ENCODE results near the gene DGKD. TPM values are rescaled to one million over a fixed set of nuclear protein-coding genes. Genes with fewer than 3 reads are reported as not detected.

The DGKD gene
- total RNA-seq, 2 experiments from 2014 or later = 147 to 156 TPM

GRCh38 chr2:233414273-233414654 lies 60.0 kb downstream of the DGKD start:
- intact Hi-C loops (cut with DNase I, micrococcal nuclease) = no loop called here
- DNase-seq = no peak
- TF ChIP-seq, protein P1, sequence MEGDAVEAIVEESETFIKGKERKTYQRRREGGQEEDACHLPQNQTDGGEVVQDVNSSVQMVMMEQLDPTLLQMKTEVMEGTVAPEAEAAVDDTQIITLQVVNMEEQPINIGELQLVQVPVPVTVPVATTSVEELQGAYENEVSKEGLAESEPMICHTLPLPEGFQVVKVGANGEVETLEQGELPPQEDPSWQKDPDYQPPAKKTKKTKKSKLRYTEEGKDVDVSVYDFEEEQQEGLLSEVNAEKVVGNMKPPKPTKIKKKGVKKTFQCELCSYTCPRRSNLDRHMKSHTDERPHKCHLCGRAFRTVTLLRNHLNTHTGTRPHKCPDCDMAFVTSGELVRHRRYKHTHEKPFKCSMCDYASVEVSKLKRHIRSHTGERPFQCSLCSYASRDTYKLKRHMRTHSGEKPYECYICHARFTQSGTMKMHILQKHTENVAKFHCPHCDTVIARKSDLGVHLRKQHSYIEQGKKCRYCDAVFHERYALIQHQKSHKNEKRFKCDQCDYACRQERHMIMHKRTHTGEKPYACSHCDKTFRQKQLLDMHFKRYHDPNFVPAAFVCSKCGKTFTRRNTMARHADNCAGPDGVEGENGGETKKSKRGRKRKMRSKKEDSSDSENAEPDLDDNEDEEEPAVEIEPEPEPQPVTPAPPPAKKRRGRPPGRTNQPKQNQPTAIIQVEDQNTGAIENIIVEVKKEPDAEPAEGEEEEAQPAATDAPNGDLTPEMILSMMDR (IDR thresholded peaks at IDR 0.05) = no peak
- no peak overlapping the region for H3K4me3 ChIP-seq (ENCODE audit: low read length)
- Mint-ChIP-seq H3K27me3 (no peaks in the 10 kb centered on the region), H3K36me3 (ENCODE audit: low read depth) (peaks cover 21% of the 10 kb centered on the region), H3K9me3 (peaks cover 6% of the 10 kb centered on the region), H3K4me1 (ENCODE audit: low read depth) (peaks cover 98% of the 10 kb centered on the region), H3K27ac (peak overlapping the region; percentile 95), H3K4me3 (peak overlapping the region; percentile 21)
- no peaks in the 10 kb centered on the region for H3K9me3 ChIP-seq (ENCODE audit: control insufficient read depth in 1 of 2, insufficient read depth in 1 of 2, low read length in 2 of 2)
- no peak for ATAC-seq (ENCODE audit: poor library complexity)
- ChIA-PET POLR2A (interaction anchor here (1.0 to 2.0 kb wide), 2 partner anchors 10 to 29 kb away, joined by 5 to 7 read pairs; no protein-coding TSS in a partner anchor), CTCF (interaction anchor here (1.5 to 2.1 kb wide), 3 partner anchors 10 to 29 kb away, joined by 3 to 7 read pairs (median 6); no protein-coding TSS in a partner anchor)
- H3K36me3 ChIP-seq (ENCODE audit: insufficient read depth, low read length) = peaks cover 5% of the 10 kb centered on the region
- peak overlapping the region; percentile 6 to 38 for H3K27ac ChIP-seq (ENCODE audit: low read depth in 1 of 2, low read length in 2 of 2)
- H3K4me1 ChIP-seq (ENCODE audit: insufficient read depth, low read length) = peaks cover 74% of the 10 kb centered on the region
- no peaks in the 10 kb centered on the region for H3K27me3 ChIP-seq (ENCODE audit: control insufficient read depth in 1 of 2, insufficient read depth in 2 of 2, low read length in 2 of 2)

DNA sequence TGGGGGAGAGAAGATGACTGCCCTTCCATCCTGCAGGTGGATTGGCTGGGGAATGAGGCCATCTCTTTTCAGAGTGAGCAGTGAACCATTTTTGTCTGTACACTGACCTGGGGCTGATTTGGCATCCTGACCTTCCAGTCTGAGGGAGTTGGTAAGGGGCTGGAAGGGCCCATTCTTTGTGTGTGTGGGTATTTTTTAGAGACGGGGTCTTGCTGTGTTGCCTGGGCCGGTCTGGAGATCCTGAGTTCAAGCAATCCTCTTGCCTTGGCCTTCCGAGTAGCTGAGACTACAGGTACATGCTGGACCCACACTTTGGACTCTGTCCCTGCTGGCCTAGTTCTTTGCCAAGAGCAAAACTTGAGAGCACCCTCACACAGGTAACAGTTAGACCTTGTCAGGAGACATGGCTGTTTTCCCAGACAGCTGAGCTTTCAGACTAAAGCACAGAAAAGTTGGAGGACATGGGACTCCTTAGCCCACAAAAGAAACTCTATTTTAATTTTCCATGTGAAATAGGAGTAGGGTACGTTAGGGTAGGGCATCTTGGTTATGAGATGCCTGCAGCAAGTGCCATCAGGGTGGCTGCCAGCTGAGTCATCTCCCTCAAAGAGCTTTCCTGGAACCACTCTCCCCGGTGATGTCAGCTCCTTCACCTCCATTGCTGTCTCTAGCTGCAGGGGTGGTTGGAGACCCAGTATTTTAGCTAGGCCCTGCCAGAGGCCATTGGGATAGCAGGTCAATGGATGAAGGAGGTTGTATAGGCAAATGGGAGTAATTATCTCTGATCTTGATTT lies 60.7 kb downstream of the DGKD start:
- H3K9me3 Mint-ChIP-seq = peaks cover 6% of the 10 kb centered on the region
- H3K4me3 ChIP-seq (ENCODE audit: low read length) = no peak overlapping the region

GRCh38 chr2:233416199-233416598 lies 61.9 kb downstream of the DGKD start:
- DNase-seq = no peak
- no peak for ATAC-seq (ENCODE audit: poor library complexity)
- intact Hi-C loops (cut with DNase I, micrococcal nuclease) = no loop called here
- no peaks in the 10 kb centered on the region for H3K9me3 ChIP-seq (ENCODE audit: control insufficient read depth in 1 of 2, insufficient read depth in 1 of 2, low read length in 2 of 2)
- no peak overlapping the region for H3K27ac ChIP-seq (ENCODE audit: low read depth in 1 of 2, low read length in 2 of 2)
- Mint-ChIP-seq H3K9me3 (peaks cover 6% of the 10 kb centered on the region), H3K4me3 (peak overlapping the region; percentile 14), H3K27ac (peak overlapping the region; percentile 95), H3K27me3 (no peaks in the 10 kb centered on the region), H3K36me3 (ENCODE audit: low read depth) (peaks cover 21% of the 10 kb centered on the region), H3K4me1 (ENCODE audit: low read depth) (peaks cover 98% of the 10 kb centered on the region)
- H3K4me3 ChIP-seq (ENCODE audit: low read length) = no peak overlapping the region
- TF ChIP-seq, protein P1 (IDR thresholded peaks at IDR 0.05) = no peak
- H3K36me3 ChIP-seq (ENCODE audit: insufficient read depth, low read length) = peaks cover 5% of the 10 kb centered on the region
- no peaks in the 10 kb centered on the region for H3K27me3 ChIP-seq (ENCODE audit: control insufficient read depth in 1 of 2, insufficient read depth in 2 of 2, low read length in 2 of 2)
- POLR2A ChIA-PET = interaction anchor here (1.4 to 1.8 kb wide), 3 partner anchors 12 to 152 kb away, joined by 4 to 5 read pairs (median 4); no protein-coding TSS in a partner anchor
- H3K4me1 ChIP-seq (ENCODE audit: insufficient read depth, low read length) = peaks cover 81% of the 10 kb centered on the region
- CTCF ChIA-PET = interaction anchor here (1.4 to 8.2 kb wide), 3 partner anchors 9 to 27 kb away, joined by 3 to 54 read pairs (median 30); no protein-coding TSS in a partner anchor

More for the DNA sequence above, 60.7 kb downstream of the DGKD start:
- DNase-seq (peak in 7 of 14 experiments; percentile 28 to 69 (median 37)), ATAC-seq (ENCODE audit: poor library complexity) (no peak)
- Mint-ChIP-seq H3K27ac (peak overlapping the region; percentile 95), H3K27me3 (no peaks in the 10 kb centered on the region), H3K4me1 (ENCODE audit: low read depth) (peaks cover 98% of the 10 kb centered on the region), H3K36me3 (ENCODE audit: low read depth) (peaks cover 21% of the 10 kb centered on the region), H3K4me3 (peak overlapping the region; percentile 66)
- intact Hi-C loops (cut with DNase I, micrococcal nuclease) = no loop called here
- peaks cover 76% of the 10 kb centered on the region for H3K4me1 ChIP-seq (ENCODE audit: insufficient read depth, low read length)
- no peaks in the 10 kb centered on the region for H3K27me3 ChIP-seq (ENCODE audit: control insufficient read depth in 1 of 2, insufficient read depth in 2 of 2, low read length in 2 of 2)
- TF ChIP-seq, protein P1 (IDR thresholded peaks at IDR 0.05) = no peak
- H3K36me3 ChIP-seq (ENCODE audit: insufficient read depth, low read length) = peaks cover 5% of the 10 kb centered on the region
- no peaks in the 10 kb centered on the region for H3K9me3 ChIP-seq (ENCODE audit: control insufficient read depth in 1 of 2, insufficient read depth in 1 of 2, low read length in 2 of 2)
- peak overlapping the region in 1 of 2 donors; percentile 4 for H3K27ac ChIP-seq (ENCODE audit: low read depth in 1 of 2, low read length in 2 of 2)
- ChIA-PET POLR2A (interaction anchor here (1.0 to 2.0 kb wide), 5 partner anchors 11 to 150 kb away, joined by 4 to 7 read pairs (median 5); no protein-coding TSS in a partner anchor), CTCF (interaction anchor here (1.4 to 2.1 kb wide), 4 partner anchors 10 to 28 kb away, joined by 3 to 7 read pairs (median 4); no protein-coding TSS in a partner anchor)

Data from CD4-positive, alpha-beta T cell (primary cell).